Middle frontal gyrus (tissue), 1 donor: ENCODE results near the gene GKAP1.
A peak's percentile ranks its signal among the peaks of the same experiment; 100 is the strongest.
"Not testable (repeated sequence)": the region's sequence is repeated elsewhere in the genome, so short reads cannot be mapped to it uniquely, and the experiment has no call there.

Experiments used
- DNase-seq: peaks from one replicate; pipeline ENCODE4 v3.0.0-alpha.2; 2015; ENCODE audit warnings: low spot score; ENCODE audit errors: extremely low spot score

The GKAP1 gene

GRCh38 chr9:83817356-83818278, at the start of gene GKAP1:
TSS of gene GKAP1 (minus strand) at chr9:83817769. CDS start at chr9:83806517, 11,252 bp downstream.
- DNase-seq, result peak; percentile 6

- DNase-seq, result not testable (repeated sequence)
Observed at GRCh38 chr9:83849895-83850294, 32.3 kb upstream of the GKAP1 start.

- not testable (repeated sequence) for DNase-seq
Observed at GRCh38 chr9:83837070-83837643, 19.6 kb upstream of the GKAP1 start.

- not testable (repeated sequence) for DNase-seq
Observed at GRCh38 chr9:83830426-83831071, 13.0 kb upstream of the GKAP1 start.

- not testable (repeated sequence) for DNase-seq
Observed at GRCh38 chr9:83824986-83825623, 7.5 kb upstream of the GKAP1 start.

GRCh38 chr9:83817011-83817355, 586 bp downstream of the GKAP1 start:
- not testable (repeated sequence) for DNase-seq

GRCh38 chr9:83815120-83815519, 2.4 kb downstream of the GKAP1 start:
- DNase-seq, result not testable (repeated sequence)

GRCh38 chr9:83809213-83809612, 8.4 kb downstream of the GKAP1 start:
- not testable (repeated sequence) for DNase-seq

GRCh38 chr9:83804454-83804853, 13.1 kb downstream of the GKAP1 start:
- DNase-seq, result not testable (repeated sequence)

- not testable (repeated sequence) for DNase-seq
Observed at GRCh38 chr9:83803941-83804340, 13.6 kb downstream of the GKAP1 start.

DNA sequence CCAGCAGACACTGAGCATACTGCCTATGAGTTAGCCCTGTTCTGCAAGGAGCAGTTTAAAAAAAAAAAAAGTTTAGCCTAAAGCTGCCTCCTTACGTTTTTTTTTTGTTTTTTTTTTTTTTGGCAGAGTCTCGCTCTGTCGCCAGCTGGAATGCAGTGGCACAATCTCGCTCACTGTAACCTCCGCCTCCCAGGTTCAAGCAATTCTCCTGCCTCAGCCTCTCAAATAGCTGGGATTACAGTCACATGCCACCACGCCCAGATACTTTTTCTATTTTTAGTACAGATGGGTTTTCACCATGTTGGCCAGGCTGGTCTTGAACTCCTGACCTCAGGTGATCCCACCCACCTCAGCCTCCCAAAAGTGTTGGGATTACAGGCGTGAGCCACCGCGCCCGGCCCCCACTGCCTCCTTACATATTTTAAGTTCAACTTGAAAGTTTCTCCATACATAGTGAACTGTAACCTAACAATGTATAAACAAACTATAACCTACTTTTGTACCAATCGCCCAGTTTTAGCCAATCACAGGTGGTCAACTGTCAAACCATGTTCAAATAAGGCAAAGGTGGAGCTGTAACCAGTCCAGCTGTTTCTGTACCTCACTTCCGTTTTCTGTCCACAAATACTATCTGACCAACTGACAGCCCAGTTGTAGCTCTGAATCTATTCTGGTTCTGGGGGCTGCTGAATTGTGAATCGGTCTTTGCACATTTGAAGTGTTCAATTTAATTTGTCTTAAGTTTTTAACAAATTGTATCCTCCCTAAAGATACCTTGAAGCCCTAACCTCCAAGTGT, 17.1 kb downstream of the GKAP1 start:
- DNase-seq, result no peak

DNA sequence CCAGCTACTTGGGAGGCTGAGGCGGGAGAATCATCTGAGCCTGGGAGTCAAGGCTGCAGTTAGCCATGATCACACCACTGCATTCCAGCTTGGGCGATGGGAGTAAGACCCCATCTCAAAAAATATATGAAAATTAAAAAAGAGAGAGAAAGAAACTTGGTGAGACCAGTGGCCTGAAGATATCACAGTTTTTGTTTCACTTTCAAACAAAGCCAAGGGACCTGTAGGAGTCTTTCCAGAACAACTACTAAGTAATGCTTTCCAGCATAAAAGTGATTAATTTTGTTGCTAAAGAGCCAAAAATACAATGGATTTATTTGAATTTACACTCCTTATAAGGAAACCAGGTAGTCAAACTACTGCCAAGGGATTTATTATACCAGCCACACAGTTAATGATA, 23.5 kb downstream of the GKAP1 start:
- DNase-seq, result no peak

DNA sequence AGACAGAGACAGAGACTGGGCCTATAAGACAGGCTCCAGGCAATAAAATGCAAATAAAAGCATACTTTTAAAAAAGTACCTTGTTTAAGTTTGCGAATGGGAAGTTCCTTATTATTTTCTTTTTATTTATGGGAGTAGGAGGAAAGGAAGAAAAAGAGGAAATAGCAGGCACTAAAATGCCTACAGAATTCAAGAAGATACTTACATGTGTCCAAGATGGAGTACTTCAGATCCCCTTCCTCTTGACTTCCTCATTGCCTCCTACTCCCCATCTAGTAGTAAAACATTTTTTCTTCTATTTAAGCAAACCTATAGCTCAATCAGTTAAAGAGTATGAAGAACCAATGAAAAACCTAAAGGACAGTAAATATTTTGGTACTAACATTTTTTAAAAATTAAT, 24.8 kb downstream of the GKAP1 start:
- DNase-seq, result no peak

DNA sequence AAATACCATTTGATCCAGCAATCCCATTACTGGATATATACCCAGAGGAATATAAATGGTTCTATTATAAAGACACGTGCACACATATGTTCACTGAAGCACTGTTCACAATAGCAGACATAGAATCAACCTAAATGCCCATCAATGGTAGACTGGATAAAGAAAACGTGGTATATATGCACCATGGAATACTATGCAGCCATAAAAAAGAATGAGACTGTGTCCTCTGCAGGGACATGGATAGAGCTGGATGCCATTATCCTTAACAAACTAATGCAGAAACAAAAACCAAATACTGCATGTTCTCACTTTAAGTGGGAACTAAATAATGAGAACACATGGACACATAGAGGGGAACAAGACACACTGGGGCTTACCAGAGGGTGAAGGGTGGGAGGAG, 39.4 kb downstream of the GKAP1 start:
- no peak for DNase-seq

GRCh38 chr9:83775932-83776331, 41.6 kb downstream of the GKAP1 start:
- no peak for DNase-seq

- DNase-seq, result no peak
Observed at GRCh38 chr9:83772860-83773259, 44.7 kb downstream of the GKAP1 start.

- no peak for DNase-seq
Observed at GRCh38 chr9:83765376-83765775, 52.2 kb downstream of the GKAP1 start.

DNA sequence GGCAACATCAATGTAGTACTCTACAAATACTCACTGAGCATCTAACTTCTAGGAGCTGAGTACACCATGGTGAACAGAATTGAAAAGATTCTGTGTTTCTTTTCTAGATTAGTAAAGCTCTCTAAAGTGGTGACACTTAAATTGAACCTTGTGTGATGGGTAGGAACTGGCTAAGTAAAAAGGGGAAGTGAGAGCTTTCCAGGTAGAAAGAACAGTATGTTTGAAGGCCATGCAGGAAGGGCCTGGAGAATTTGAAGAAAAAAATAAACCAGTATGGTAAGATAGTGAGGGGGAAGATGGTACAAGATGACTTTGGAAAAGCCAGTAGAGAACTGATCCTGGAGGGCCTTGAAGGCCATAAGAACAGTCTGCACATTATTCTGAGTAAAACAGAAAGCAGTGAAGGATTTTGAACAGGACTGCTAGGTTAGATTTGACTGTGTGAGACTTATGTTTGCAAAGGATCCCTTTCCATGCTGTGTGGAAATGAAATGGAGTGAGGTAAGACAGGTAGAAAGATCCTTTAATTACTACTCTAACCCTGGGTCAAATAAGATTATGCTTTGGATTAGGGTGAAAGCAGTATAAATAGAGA, 63.1 kb downstream of the GKAP1 start:
- DNase-seq, result no peak

- DNase-seq, result no peak
Observed at GRCh38 chr9:83749706-83750105, 67.9 kb downstream of the GKAP1 start.

DNA sequence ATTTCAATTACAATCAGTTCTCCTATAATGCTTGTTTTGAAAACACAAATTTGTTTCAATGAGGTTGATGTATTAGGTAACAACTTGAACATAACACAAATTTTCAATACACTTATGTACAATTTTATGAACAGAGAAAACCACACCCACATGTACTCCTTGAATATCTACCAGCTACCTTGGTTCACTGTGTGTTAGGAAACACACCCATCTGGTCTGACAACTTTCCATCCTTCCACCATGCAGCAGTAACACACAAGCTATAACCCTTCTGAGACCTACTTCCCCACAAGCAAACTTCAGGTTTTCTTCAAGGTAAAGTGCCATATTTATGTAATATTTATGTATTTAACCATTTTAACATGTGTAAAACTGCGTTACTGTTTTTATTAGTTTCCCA, 73.4 kb downstream of the GKAP1 start:
- DNase-seq, result no peak

GRCh38 chr9:83733739-83734138, 83.8 kb downstream of the GKAP1 start:
- DNase-seq, result no peak
